ENCODE results near the gene PWWP2B. TPM values are rescaled to one million over a fixed set of nuclear protein-coding genes. Genes with fewer than 3 reads are reported as not detected.

The PWWP2B gene
- total RNA-seq, 1 experiment from 2014 or later = 51.6 TPM

DNA sequence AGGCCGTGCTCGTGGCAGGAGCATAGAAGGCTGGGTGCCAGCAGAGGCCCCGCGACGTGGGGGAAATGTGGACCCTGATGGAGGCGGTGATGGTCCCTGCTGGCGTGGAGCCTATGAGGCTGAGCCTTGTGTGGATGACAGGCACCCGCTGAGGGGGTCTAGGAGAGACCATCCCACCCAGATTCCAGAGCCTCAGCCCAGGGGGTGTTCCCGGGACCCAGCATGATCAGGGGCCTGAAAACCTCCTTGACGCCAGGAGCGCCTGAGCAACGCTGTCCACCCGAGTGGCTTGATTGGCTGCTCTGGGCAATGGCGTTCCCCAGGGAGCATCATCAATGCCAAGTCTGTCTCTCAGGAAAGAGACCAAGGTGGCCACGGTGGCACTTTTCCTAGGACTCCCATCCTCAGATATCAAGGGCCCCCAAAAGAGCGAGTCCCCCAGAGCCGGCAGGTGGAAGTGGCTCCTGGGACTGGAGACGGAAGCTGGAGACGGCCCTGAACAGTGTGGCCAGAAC lies 61.1 kb downstream of the PWWP2B start:
- no peak for DNase-seq (ENCODE audit: low read depth, low spot score)
- in situ Hi-C loops (cut with HindIII; ENCODE audit: low pct_unique_long_range_greater_than_20kb, low sequenced_read_pairs) = no loop called here
- ATAC-seq = peak; percentile 15
- POLR2A ChIA-PET = no interaction called here
- CTCF ChIA-PET = interaction anchor here (1.5 kb wide), 1 partner anchor 114 kb away, joined by 4 read pairs; no protein-coding TSS in a partner anchor
- H3K27ac ChIP-seq (ENCODE audit: low read length) = peak overlapping the region; percentile 23; the same call in 1 of the 2 replicates
- no peaks in the 10 kb centered on the region for H3K36me3 ChIP-seq (ENCODE audit: control insufficient read depth, insufficient read depth, low read length)
- no peaks in the 10 kb centered on the region for H3K27me3 ChIP-seq (ENCODE audit: control insufficient read depth, insufficient read depth, low read length)
- no peaks in the 10 kb centered on the region for H3K9me3 ChIP-seq (ENCODE audit: control insufficient read depth, insufficient read depth, low read depth, low read length)
- H3K4me3 ChIP-seq (ENCODE audit: low read depth in 2 of 2, low read length in 2 of 2) = no peak overlapping the region
- H3K4me1 ChIP-seq (ENCODE audit: control insufficient read depth, insufficient read depth, low read length) = peaks cover 16% of the 10 kb centered on the region
- intact Hi-C loops (cut with micrococcal nuclease; ENCODE audit: unreplicated experiment) = loop anchor here (1.0 to 10.0 kb wide), 4 partner anchors 79 to 337 kb away; partner anchors contain the start of gene INPP5A
- TF ChIP-seq, protein P1, sequence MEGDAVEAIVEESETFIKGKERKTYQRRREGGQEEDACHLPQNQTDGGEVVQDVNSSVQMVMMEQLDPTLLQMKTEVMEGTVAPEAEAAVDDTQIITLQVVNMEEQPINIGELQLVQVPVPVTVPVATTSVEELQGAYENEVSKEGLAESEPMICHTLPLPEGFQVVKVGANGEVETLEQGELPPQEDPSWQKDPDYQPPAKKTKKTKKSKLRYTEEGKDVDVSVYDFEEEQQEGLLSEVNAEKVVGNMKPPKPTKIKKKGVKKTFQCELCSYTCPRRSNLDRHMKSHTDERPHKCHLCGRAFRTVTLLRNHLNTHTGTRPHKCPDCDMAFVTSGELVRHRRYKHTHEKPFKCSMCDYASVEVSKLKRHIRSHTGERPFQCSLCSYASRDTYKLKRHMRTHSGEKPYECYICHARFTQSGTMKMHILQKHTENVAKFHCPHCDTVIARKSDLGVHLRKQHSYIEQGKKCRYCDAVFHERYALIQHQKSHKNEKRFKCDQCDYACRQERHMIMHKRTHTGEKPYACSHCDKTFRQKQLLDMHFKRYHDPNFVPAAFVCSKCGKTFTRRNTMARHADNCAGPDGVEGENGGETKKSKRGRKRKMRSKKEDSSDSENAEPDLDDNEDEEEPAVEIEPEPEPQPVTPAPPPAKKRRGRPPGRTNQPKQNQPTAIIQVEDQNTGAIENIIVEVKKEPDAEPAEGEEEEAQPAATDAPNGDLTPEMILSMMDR (IDR thresholded peaks at IDR 0.05) = 0 out of 2 replicates have a peak, but pooled peaks have one; percentile 15
- no peak for TF ChIP-seq SIN3A (IDR thresholded peaks at IDR 0.05; ENCODE audit: borderline replicate concordance, insufficient read depth, low read depth, low read length)
- BruUV-seq (replicated peaks) = no TSS peak

DNA sequence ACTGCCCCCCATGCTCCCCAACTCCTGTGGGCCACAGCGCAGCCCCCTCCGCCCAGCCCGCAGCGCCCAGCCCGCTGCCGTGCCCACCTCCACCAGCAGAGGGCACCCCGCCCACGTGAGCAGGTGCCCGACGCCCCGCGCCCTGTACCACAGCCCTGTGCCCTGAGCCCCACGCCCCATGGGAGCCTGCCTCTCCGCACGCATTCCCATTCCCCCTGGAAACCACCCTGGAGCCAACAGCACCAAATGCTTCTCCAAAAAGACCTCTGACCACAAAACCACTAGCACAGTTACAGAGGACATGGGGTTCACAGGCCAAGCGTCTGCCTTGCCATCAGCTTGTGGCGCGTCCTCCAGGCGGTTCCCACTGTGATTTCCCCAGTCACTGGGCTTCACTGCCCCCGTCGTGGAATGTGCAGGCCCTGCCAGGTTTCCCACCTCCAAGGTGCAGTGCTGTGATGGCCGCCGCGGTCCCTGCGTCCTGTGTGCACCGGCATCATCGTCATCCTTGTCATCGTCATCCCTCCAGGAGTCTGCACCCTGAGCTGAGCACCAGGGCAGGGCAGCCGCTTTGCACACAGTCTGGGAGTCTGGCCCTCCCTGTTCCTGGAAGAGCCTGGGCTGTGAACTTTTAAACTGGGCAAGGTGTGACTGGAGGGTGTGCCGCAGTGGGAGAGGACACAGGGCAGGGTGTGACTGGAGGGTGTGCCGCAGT lies 61.7 kb downstream of the PWWP2B start:
- intact Hi-C loops (cut with micrococcal nuclease; ENCODE audit: unreplicated experiment) = loop anchor here (1.0 to 10.0 kb wide), 4 partner anchors 78 to 336 kb away; partner anchors contain the start of gene INPP5A

DNA sequence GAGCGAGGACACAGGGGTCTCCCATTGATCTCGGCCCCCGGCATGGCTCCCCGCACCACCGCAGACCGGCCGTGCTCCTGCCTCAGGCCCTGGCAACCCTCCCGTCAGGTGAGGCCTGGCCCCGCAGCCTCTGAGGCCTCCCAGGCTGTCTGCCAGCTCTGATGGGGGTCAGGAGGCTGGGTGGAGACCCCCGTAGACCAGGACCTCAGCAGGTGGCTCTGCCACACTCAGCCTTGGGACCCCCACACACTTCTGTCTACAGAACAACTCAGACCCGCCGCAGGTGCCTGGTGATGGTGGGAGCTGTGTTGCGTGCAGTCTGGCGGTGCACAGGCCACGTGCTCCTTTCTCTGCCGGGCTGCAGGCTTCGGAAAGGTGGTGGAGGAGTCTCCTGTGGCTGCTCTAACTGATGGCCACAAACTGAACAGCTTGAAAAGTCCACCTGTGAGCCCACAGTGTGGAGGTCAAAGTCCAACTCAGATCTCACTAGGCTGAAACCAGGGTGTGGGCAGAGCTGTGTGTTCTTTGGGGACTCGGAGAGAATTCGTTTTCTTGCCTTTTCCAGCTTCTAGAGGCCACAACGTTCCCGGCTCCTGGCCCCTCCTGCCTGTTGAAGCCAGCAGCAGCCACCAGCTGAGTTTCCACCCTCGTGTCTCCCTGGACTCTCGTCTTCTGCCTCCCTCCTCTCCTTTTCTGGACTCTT lies 62.5 kb downstream of the PWWP2B start:
- no TSS peak for BruUV-seq (replicated peaks)
- H3K36me3 ChIP-seq (ENCODE audit: control insufficient read depth, insufficient read depth, low read length) = no peaks in the 10 kb centered on the region
- POLR2A ChIA-PET = no interaction called here
- peaks cover 20% of the 10 kb centered on the region for H3K4me1 ChIP-seq (ENCODE audit: control insufficient read depth, insufficient read depth, low read length)
- DNase-seq (ENCODE audit: low read depth, low spot score) (no peak), ATAC-seq (no peak)
- intact Hi-C loops (cut with micrococcal nuclease; ENCODE audit: unreplicated experiment) (loop anchor here (2.0 to 10.0 kb wide), 2 partner anchors 77 to 335 kb away; partner anchors contain the start of gene INPP5A), in situ Hi-C loops (cut with HindIII; ENCODE audit: low pct_unique_long_range_greater_than_20kb, low sequenced_read_pairs) (no loop called here)
- TF ChIP-seq POLR2AphosphoS5 (IDR thresholded peaks at IDR 0.05; ENCODE audit: low read depth, low read length) = no peak
- TF ChIP-seq SIN3A (IDR thresholded peaks at IDR 0.05; ENCODE audit: borderline replicate concordance, insufficient read depth, low read depth, low read length) = no peak
- TF ChIP-seq TCF7L2 (IDR thresholded peaks at IDR 0.05; ENCODE audit: low read depth, low read length) = no peak
- TF ChIP-seq, protein P2, sequence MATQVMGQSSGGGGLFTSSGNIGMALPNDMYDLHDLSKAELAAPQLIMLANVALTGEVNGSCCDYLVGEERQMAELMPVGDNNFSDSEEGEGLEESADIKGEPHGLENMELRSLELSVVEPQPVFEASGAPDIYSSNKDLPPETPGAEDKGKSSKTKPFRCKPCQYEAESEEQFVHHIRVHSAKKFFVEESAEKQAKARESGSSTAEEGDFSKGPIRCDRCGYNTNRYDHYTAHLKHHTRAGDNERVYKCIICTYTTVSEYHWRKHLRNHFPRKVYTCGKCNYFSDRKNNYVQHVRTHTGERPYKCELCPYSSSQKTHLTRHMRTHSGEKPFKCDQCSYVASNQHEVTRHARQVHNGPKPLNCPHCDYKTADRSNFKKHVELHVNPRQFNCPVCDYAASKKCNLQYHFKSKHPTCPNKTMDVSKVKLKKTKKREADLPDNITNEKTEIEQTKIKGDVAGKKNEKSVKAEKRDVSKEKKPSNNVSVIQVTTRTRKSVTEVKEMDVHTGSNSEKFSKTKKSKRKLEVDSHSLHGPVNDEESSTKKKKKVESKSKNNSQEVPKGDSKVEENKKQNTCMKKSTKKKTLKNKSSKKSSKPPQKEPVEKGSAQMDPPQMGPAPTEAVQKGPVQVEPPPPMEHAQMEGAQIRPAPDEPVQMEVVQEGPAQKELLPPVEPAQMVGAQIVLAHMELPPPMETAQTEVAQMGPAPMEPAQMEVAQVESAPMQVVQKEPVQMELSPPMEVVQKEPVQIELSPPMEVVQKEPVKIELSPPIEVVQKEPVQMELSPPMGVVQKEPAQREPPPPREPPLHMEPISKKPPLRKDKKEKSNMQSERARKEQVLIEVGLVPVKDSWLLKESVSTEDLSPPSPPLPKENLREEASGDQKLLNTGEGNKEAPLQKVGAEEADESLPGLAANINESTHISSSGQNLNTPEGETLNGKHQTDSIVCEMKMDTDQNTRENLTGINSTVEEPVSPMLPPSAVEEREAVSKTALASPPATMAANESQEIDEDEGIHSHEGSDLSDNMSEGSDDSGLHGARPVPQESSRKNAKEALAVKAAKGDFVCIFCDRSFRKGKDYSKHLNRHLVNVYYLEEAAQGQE (IDR thresholded peaks at IDR 0.05; ENCODE audit: insufficient read depth in 1 of 2, low read depth in 2 of 2, low read length in 1 of 2) = no peak
- TF ChIP-seq, protein P1 (IDR thresholded peaks at IDR 0.05) = no peak
- no peak overlapping the region for H3K4me3 ChIP-seq (ENCODE audit: low read depth in 2 of 2, low read length in 2 of 2)
- H3K27ac ChIP-seq (ENCODE audit: low read length) = no peak overlapping the region
- CTCF ChIA-PET = interaction anchor here (0.6 to 1.5 kb wide), 4 partner anchors 73 to 481 kb away, joined by 3 to 4 read pairs (median 3); no protein-coding TSS in a partner anchor
- no peaks in the 10 kb centered on the region for H3K9me3 ChIP-seq (ENCODE audit: control insufficient read depth, insufficient read depth, low read depth, low read length)
- H3K27me3 ChIP-seq (ENCODE audit: control insufficient read depth, insufficient read depth, low read length) = no peaks in the 10 kb centered on the region

More for the DNA sequence above, 61.7 kb downstream of the PWWP2B start:
- no peak for DNase-seq (ENCODE audit: low read depth, low spot score)
- POLR2A ChIA-PET = no interaction called here
- no peak for TF ChIP-seq SIN3A (IDR thresholded peaks at IDR 0.05; ENCODE audit: borderline replicate concordance, insufficient read depth, low read depth, low read length)
- TF ChIP-seq, protein P1 (IDR thresholded peaks at IDR 0.05) = peak; percentile 100
- in situ Hi-C loops (cut with HindIII; ENCODE audit: low pct_unique_long_range_greater_than_20kb, low sequenced_read_pairs) = no loop called here
- Histone ChIP-seq H3K4me1 (ENCODE audit: control insufficient read depth, insufficient read depth, low read length) (peaks cover 16% of the 10 kb centered on the region), H3K27me3 (ENCODE audit: control insufficient read depth, insufficient read depth, low read length) (no peaks in the 10 kb centered on the region), H3K36me3 (ENCODE audit: control insufficient read depth, insufficient read depth, low read length) (no peaks in the 10 kb centered on the region), H3K9me3 (ENCODE audit: control insufficient read depth, insufficient read depth, low read depth, low read length) (no peaks in the 10 kb centered on the region), H3K27ac (ENCODE audit: low read length) (no peak overlapping the region; the same call in 1 of the 2 replicates), H3K4me3 (ENCODE audit: low read depth in 2 of 2, low read length in 2 of 2) (no peak overlapping the region)
- no TSS peak for BruUV-seq (replicated peaks)
- peak; percentile 72 for ATAC-seq
- CTCF ChIA-PET = interaction anchor here (1.5 kb wide), 1 partner anchor 113 kb away, joined by 4 read pairs; no protein-coding TSS in a partner anchor

All from Panc1 (cell line).